ENCODE measurements around the gene PRKCE. TPM values are rescaled to one million over a fixed set of nuclear protein-coding genes. Genes with fewer than 3 reads are reported as not detected.

Gene PRKCE
- total RNA-seq, 1 donor from 2014 or later = 85.0 TPM

DNA sequence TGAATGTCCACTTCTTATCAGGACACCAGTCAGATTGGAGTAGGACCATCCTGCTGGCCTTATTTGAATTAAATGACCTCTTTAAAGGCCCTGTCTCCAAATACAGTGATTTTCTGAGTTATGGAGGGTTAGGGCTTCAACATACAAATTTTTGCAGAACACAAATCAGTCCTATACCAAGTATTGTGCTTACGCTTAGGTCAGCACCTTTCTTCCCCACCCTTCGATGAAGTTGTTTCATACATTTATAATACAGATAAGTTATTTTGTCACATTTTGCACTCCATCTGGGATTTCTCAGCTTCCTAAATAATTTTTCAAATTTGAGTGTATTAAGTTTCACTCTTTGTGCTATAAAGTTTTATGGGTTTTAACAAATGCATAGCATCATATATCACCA, 455.2 kb downstream of the PRKCE start:
- ATAC-seq (no peak), DNase-seq (no peak)
- H3K27me3 ChIP-seq (ENCODE audit: low read depth) = no peaks in the 10 kb centered on the region
- TF ChIP-seq, protein P1, sequence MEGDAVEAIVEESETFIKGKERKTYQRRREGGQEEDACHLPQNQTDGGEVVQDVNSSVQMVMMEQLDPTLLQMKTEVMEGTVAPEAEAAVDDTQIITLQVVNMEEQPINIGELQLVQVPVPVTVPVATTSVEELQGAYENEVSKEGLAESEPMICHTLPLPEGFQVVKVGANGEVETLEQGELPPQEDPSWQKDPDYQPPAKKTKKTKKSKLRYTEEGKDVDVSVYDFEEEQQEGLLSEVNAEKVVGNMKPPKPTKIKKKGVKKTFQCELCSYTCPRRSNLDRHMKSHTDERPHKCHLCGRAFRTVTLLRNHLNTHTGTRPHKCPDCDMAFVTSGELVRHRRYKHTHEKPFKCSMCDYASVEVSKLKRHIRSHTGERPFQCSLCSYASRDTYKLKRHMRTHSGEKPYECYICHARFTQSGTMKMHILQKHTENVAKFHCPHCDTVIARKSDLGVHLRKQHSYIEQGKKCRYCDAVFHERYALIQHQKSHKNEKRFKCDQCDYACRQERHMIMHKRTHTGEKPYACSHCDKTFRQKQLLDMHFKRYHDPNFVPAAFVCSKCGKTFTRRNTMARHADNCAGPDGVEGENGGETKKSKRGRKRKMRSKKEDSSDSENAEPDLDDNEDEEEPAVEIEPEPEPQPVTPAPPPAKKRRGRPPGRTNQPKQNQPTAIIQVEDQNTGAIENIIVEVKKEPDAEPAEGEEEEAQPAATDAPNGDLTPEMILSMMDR (IDR thresholded peaks at IDR 0.05) = no peak
- peaks cover 7% of the 10 kb centered on the region for H3K9me3 ChIP-seq
- H3K36me3 ChIP-seq = no peaks in the 10 kb centered on the region
- H3K27ac ChIP-seq = no peak overlapping the region
- no peaks in the 10 kb centered on the region for H3K4me1 ChIP-seq
- intact Hi-C loops (cut with DNase I) = no loop called here
- no peak overlapping the region for H3K4me3 ChIP-seq

DNA sequence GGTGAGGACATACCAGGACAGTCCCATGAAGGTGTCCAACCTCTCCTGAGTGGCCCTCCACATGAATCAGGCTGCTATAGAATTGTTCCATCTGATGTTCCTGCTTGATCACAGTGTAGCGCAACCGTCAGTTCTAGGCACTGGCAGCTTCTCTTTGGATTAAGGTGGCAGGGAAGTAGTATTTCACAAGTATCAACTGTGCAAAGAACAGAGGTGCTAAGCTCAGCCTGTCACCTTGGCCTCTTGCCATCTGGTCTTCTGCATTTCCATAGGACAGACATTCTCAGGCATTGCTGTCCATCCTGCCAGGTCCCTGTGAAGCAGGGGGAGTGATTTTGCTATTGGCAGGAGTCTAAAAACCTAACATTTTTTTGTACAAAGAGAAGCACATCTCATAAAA, 463.5 kb downstream of the PRKCE start:
- H3K27me3 ChIP-seq (ENCODE audit: low read depth) = no peaks in the 10 kb centered on the region
- DNase-seq (no peak), ATAC-seq (no peak)
- H3K36me3 ChIP-seq = no peaks in the 10 kb centered on the region
- no peaks in the 10 kb centered on the region for H3K9me3 ChIP-seq
- intact Hi-C loops (cut with DNase I) = no loop called here
- H3K4me3 ChIP-seq = no peak overlapping the region
- peaks cover 44% of the 10 kb centered on the region for H3K4me1 ChIP-seq
- H3K27ac ChIP-seq = no peak overlapping the region
- TF ChIP-seq, protein P1 (IDR thresholded peaks at IDR 0.05) = no peak

DNA sequence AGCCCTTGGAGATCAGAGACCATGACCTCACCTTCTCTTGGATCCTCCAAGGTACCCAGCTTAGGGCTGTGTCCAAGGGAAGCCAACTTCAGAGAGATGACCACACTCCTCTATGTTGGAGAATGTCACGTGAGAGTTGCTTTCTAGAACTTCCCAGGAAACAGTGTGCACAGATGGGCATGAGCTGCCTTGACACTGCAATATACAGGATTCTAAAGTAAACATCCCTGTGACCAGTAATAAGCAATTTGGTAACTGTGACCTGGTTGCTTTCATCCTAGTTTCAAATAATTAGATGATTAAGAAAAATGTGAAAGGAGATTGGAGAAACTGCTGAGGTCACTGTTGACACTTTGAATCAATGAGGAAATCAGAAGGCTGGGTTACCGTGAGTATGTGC, 464.7 kb downstream of the PRKCE start:
- ATAC-seq (no peak), DNase-seq (no peak)
- H3K4me1 ChIP-seq = peaks cover 56% of the 10 kb centered on the region
- TF ChIP-seq, protein P1 (IDR thresholded peaks at IDR 0.05) = no peak
- H3K4me3 ChIP-seq = no peak overlapping the region
- no peak overlapping the region for H3K27ac ChIP-seq
- H3K36me3 ChIP-seq = no peaks in the 10 kb centered on the region
- no peaks in the 10 kb centered on the region for H3K9me3 ChIP-seq
- intact Hi-C loops (cut with DNase I) = no loop called here
- no peaks in the 10 kb centered on the region for H3K27me3 ChIP-seq (ENCODE audit: low read depth)

DNA sequence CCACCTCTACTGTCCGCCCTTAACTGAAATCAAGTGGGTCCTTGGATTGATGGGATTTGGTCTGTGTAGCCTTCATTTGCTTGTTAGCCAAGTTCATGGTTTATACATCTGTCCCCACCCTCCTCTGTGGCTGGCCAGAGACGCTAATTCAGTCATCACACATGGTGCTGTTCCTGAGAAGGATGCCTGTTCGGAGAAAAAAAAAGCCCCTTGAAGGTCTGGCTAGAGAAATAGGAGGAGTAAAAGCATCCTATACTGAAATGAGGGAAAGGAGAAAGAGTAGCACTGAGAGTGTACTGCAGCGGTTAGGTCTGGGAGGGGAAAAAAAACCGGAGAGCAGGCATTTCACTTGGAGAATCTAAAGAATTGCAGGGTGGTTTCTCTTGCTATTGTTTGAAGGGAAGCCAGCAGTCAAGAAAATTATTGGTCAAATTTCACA, 465.1 kb downstream of the PRKCE start:
- intact Hi-C loops (cut with DNase I) = no loop called here
- H3K27ac ChIP-seq = no peak overlapping the region
- TF ChIP-seq, protein P1 (IDR thresholded peaks at IDR 0.05) = no peak

DNA sequence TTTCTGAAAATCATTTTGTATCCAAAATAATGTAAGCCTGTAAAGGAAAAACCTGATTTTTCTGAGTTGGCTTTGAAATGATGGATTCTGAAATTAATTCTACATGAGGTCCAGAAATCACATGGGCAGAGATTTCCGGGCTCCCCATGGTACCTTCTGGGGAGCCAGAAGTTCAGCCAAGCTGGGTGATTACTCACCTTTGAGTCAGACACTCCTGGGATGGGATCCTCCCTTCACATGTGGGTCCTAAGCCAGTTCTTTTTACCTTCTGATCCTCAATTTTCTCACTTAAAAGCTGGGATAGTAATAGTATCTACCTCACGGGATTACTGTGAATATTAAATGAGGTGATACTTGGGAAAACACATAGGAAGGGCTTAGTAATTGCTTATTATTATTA, 465.9 kb downstream of the PRKCE start:
- Histone ChIP-seq H3K27me3 (ENCODE audit: low read depth) (no peaks in the 10 kb centered on the region), H3K27ac (peak overlapping the region; percentile 38), H3K36me3 (no peaks in the 10 kb centered on the region), H3K9me3 (no peaks in the 10 kb centered on the region), H3K4me3 (no peak overlapping the region), H3K4me1 (peaks cover 65% of the 10 kb centered on the region)
- no peak for DNase-seq
- intact Hi-C loops (cut with DNase I) = no loop called here
- ATAC-seq = no peak
- TF ChIP-seq, protein P1 (IDR thresholded peaks at IDR 0.05) = no peak

More for the DNA sequence above, 465.1 kb downstream of the PRKCE start:
- H3K9me3 ChIP-seq = no peaks in the 10 kb centered on the region
- H3K4me1 ChIP-seq = peaks cover 58% of the 10 kb centered on the region
- ATAC-seq (no peak), DNase-seq (no peak)
- no peaks in the 10 kb centered on the region for H3K27me3 ChIP-seq (ENCODE audit: low read depth)
- H3K4me3 ChIP-seq = no peak overlapping the region
- H3K36me3 ChIP-seq = no peaks in the 10 kb centered on the region

DNA sequence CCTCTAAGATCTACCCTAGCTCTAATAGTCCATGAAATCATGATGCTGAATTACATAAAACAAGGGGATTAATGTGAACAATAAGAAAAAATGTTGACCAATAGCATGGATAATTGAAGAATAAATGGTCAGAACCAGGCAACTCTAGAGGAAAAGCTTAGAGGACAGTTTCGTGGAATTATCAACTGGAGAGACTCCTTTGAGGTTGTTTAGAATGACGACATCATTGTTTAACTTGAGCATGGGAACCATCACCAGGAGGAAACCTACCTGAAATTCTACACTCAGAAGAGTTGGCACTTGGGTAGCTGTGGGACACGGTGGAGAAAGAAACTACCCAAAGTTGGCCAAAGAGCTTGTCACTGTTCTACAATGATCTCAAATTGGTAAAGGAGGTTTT, 466.5 kb downstream of the PRKCE start:
- Histone ChIP-seq H3K27me3 (ENCODE audit: low read depth) (no peaks in the 10 kb centered on the region), H3K4me1 (peaks cover 65% of the 10 kb centered on the region), H3K9me3 (no peaks in the 10 kb centered on the region), H3K36me3 (no peaks in the 10 kb centered on the region), H3K27ac (no peak overlapping the region), H3K4me3 (no peak overlapping the region)
- intact Hi-C loops (cut with DNase I) = no loop called here
- TF ChIP-seq, protein P1 (IDR thresholded peaks at IDR 0.05) = no peak
- no peak for ATAC-seq
- DNase-seq = no peak
